Trophoblast cell (in vitro differentiated cells and primary cell): ENCODE results near the gene USO1.

Experiments
- DNase-seq, 2 donors: peaks; one replicate each; pipeline ENCODE4 v3.0.0-alpha.2; 2016
- H2AFZ ChIP-seq: 2 replicates; pipeline ENCODE4 v1.6.1; 2013; ENCODE audit warnings: low read length, moderate library complexity, mild to moderate bottlenecking; ENCODE audit not compliant: insufficient read depth, poor library complexity
- H2AK5ac ChIP-seq: 2 replicates; pipeline ENCODE4 v1.6.1; 2013; ENCODE audit warnings: mild to moderate bottlenecking, low read length
- H2BK120ac ChIP-seq: 2 replicates; pipeline ENCODE4 v1.6.1; 2013; ENCODE audit warnings: low read length, mild to moderate bottlenecking, moderate library complexity; ENCODE audit not compliant: insufficient read depth, poor library complexity
- H2BK12ac ChIP-seq: 2 replicates; pipeline ENCODE4 v1.6.1; 2013; ENCODE audit warnings: mild to moderate bottlenecking, low read length, moderate library complexity
- H2BK5ac ChIP-seq: 2 replicates; pipeline ENCODE4 v1.6.1; 2013; ENCODE audit warnings: low read length, low read depth, moderate library complexity, mild to moderate bottlenecking; ENCODE audit not compliant: poor library complexity
- H3K14ac ChIP-seq: 2 replicates; pipeline ENCODE4 v1.6.1; 2013; ENCODE audit warnings: mild to moderate bottlenecking, low read length
- H3K18ac ChIP-seq: 2 replicates; pipeline ENCODE4 v1.6.1; 2013; ENCODE audit warnings: mild to moderate bottlenecking, low read length
- H3K23ac ChIP-seq: 2 replicates; pipeline ENCODE4 v1.6.1; 2013; ENCODE audit warnings: low read length
- H3K27ac ChIP-seq: 2 replicates; pipeline ENCODE4 v1.5.1; 2013; ENCODE audit warnings: low read depth, mild to moderate bottlenecking, inconsistent platforms, low read length, moderate library complexity
- H3K27me3 ChIP-seq: 2 replicates; pipeline ENCODE4 v1.6.1; 2013; ENCODE audit warnings: inconsistent platforms, mild to moderate bottlenecking, low read length, moderate library complexity; ENCODE audit not compliant: insufficient read depth
- H3K36me3 ChIP-seq, 2 experiments: 1 replicate in 1 of 2; 2 replicates in 1 of 2; pipeline ENCODE4 v1.6.1; 2013; ENCODE audit warnings: low read length in 2 of 2, mild to moderate bottlenecking in 2 of 2, moderate library complexity in 1 of 2; ENCODE audit not compliant: insufficient read depth in 2 of 2, control insufficient read depth in 1 of 2
- H3K4ac ChIP-seq: 2 replicates; pipeline ENCODE4 v1.6.1; 2013; ENCODE audit warnings: low read depth, mild to moderate bottlenecking, low read length, moderate library complexity
- H3K4me1 ChIP-seq, 2 experiments: 1 replicate in 1 of 2; 2 replicates in 1 of 2; pipeline ENCODE4 v1.6.1; 2013; ENCODE audit warnings: low read length in 2 of 2, mild to moderate bottlenecking in 2 of 2, moderate library complexity in 1 of 2; ENCODE audit not compliant: insufficient read depth in 2 of 2, control insufficient read depth in 1 of 2
- H3K4me2 ChIP-seq: 2 replicates; pipeline ENCODE4 v1.6.1; 2013; ENCODE audit warnings: inconsistent platforms, mild to moderate bottlenecking, low read length, moderate library complexity
- H3K4me3 ChIP-seq: 2 replicates; pipeline ENCODE4 v1.5.1; 2013; ENCODE audit warnings: mild to moderate bottlenecking, low read depth, low read length, inconsistent platforms
- H3K79me1 ChIP-seq: one replicate; pipeline ENCODE4 v1.6.1; 2013; ENCODE audit warnings: low read length
- H3K79me2 ChIP-seq: 2 replicates; pipeline ENCODE4 v1.6.1; 2013; ENCODE audit warnings: low read length, mild to moderate bottlenecking; ENCODE audit not compliant: control insufficient read depth, insufficient read depth, poor library complexity
- H3K9ac ChIP-seq: 2 replicates; pipeline ENCODE4 v1.6.1; 2013; ENCODE audit warnings: mild to moderate bottlenecking, low read length
- H3K9me3 ChIP-seq: 2 replicates; pipeline ENCODE4 v1.6.1; 2013; ENCODE audit warnings: low read depth, mild to moderate bottlenecking, control low read depth, inconsistent platforms, low read length; ENCODE audit not compliant: insufficient read depth
- H4K12ac ChIP-seq: 2 replicates; pipeline ENCODE4 v1.6.1; 2013; ENCODE audit warnings: low read depth, mild to moderate bottlenecking, low read length, moderate library complexity
- H4K8ac ChIP-seq: 2 replicates; pipeline ENCODE4 v1.6.1; 2013; ENCODE audit warnings: low read depth, mild to moderate bottlenecking, low read length, moderate library complexity
- H4K91ac ChIP-seq: one replicate; pipeline ENCODE4 v1.6.1; 2013; ENCODE audit warnings: low read depth, mild to moderate bottlenecking, low read length, moderate library complexity
- WGBS: extraction: QIAGEN DNeasy Blood & Tissue Kit; methylation state at CpG from one replicate; pipeline ENCODE4 v1.1.7; 2013; ENCODE audit warnings: missing lambda C conversion rate; ENCODE audit not compliant: insufficient read length, insufficient coverage; ENCODE audit errors: extremely low coverage; 5-methylcytosine and 5-hydroxymethylcytosine counted together

USO1 gene

GRCh38 chr4:75679876-75680575, 44.4 kb upstream of the USO1 start:
- peaks cover 0 to 2% of the 10 kb centered on the region in 2 experiments for H3K4me1 ChIP-seq
- no peak overlapping the region for H3K23ac ChIP-seq
- H4K8ac ChIP-seq, result no peak overlapping the region
- H2AFZ ChIP-seq, result no peak overlapping the region
- DNase-seq, result no peak
- H3K4ac ChIP-seq, result no peak overlapping the region
- H2AK5ac ChIP-seq, result no peak overlapping the region
- no peaks in the 10 kb centered on the region for H3K79me2 ChIP-seq
- no peak overlapping the region for H4K91ac ChIP-seq
- H3K79me1 ChIP-seq, result no peaks in the 10 kb centered on the region
- H3K4me3 ChIP-seq, result no peak overlapping the region
- no peaks in the 10 kb centered on the region for H3K27me3 ChIP-seq
- no peaks in the 10 kb centered on the region for H3K9me3 ChIP-seq
- H2BK12ac ChIP-seq, result no peak overlapping the region
- H3K27ac ChIP-seq, result no peak overlapping the region
- no peak overlapping the region for H3K9ac ChIP-seq
- no peaks in the 10 kb centered on the region for H3K36me3 ChIP-seq
- H4K12ac ChIP-seq, result no peak overlapping the region
- no CpG with 5 or more reads among the region's 3 CpGs for WGBS
- H2BK5ac ChIP-seq, result no peak overlapping the region
- no peak overlapping the region for H3K14ac ChIP-seq
- no peak overlapping the region for H2BK120ac ChIP-seq
- no peak overlapping the region for H3K4me2 ChIP-seq
- no peak overlapping the region for H3K18ac ChIP-seq

GRCh38 chr4:75683482-75684155, 40.8 kb upstream of the USO1 start:
- Histone ChIP-seq H2BK5ac (no peak overlapping the region), H3K27ac (no peak overlapping the region), H3K23ac (no peak overlapping the region), H3K14ac (no peak overlapping the region), H2AK5ac (no peak overlapping the region), H2AFZ (no peak overlapping the region), H3K4ac (no peak overlapping the region), H4K12ac (no peak overlapping the region), H3K9ac (no peak overlapping the region), H3K27me3 (no peaks in the 10 kb centered on the region), H3K4me1 (no peaks in the 10 kb centered on the region), H4K91ac (no peak overlapping the region), H2BK120ac (no peak overlapping the region), H3K9me3 (peaks cover 3% of the 10 kb centered on the region), H3K4me2 (no peak overlapping the region), H2BK12ac (no peak overlapping the region), H4K8ac (no peak overlapping the region), H3K79me2 (no peaks in the 10 kb centered on the region), H3K18ac (no peak overlapping the region), H3K79me1 (no peaks in the 10 kb centered on the region), H3K4me3 (no peak overlapping the region), H3K36me3 (peaks cover 0 to 5% of the 10 kb centered on the region in 2 experiments)
- DNase-seq, result no peak
- no CpG with 5 or more reads among the region's 6 CpGs for WGBS

- H3K14ac ChIP-seq, result no peak overlapping the region
- H3K4me3 ChIP-seq, result no peak overlapping the region
- no peak overlapping the region for H2BK5ac ChIP-seq
- H3K79me1 ChIP-seq, result no peaks in the 10 kb centered on the region
- no peaks in the 10 kb centered on the region for H3K27me3 ChIP-seq
- no peak overlapping the region for H3K18ac ChIP-seq
- no peak overlapping the region for H3K4me2 ChIP-seq
- whole genome bisulfite sequencing, result no CpG with 5 or more reads among the region's 2 CpGs
- peaks cover 0 to 5% of the 10 kb centered on the region in 2 experiments for H3K36me3 ChIP-seq
- H4K12ac ChIP-seq, result no peak overlapping the region
- no peak overlapping the region for H4K91ac ChIP-seq
- H2BK120ac ChIP-seq, result no peak overlapping the region
- no peak overlapping the region for H4K8ac ChIP-seq
- no peaks in the 10 kb centered on the region for H3K4me1 ChIP-seq
- H2AFZ ChIP-seq, result no peak overlapping the region
- H3K9ac ChIP-seq, result no peak overlapping the region
- H3K9me3 ChIP-seq, result peaks cover 3% of the 10 kb centered on the region
- H3K4ac ChIP-seq, result no peak overlapping the region
- DNase-seq, result no peak
- no peak overlapping the region for H3K23ac ChIP-seq
- no peak overlapping the region for H3K27ac ChIP-seq
- H3K79me2 ChIP-seq, result no peaks in the 10 kb centered on the region
- no peak overlapping the region for H2BK12ac ChIP-seq
- no peak overlapping the region for H2AK5ac ChIP-seq
Observed at GRCh38 chr4:75685546-75686189, 38.7 kb upstream of the USO1 start.

- no peak overlapping the region for H2BK120ac ChIP-seq
Observed at GRCh38 chr4:75686346-75686745, 38.0 kb upstream of the USO1 start.

More at GRCh38 chr4:75686346-75686745, 38.0 kb upstream of the USO1 start:
- peaks cover 0 to 5% of the 10 kb centered on the region in 2 experiments for H3K36me3 ChIP-seq
- H3K4ac ChIP-seq, result no peak overlapping the region
- no peak overlapping the region for H2AK5ac ChIP-seq
- H3K23ac ChIP-seq, result no peak overlapping the region
- no peak overlapping the region for H4K91ac ChIP-seq
- no peak overlapping the region for H3K9ac ChIP-seq
- no peaks in the 10 kb centered on the region for H3K79me2 ChIP-seq
- no peak for DNase-seq
- no peaks in the 10 kb centered on the region for H3K4me1 ChIP-seq
- no peak overlapping the region for H2BK12ac ChIP-seq
- WGBS, result no CpG with 5 or more reads among the region's 3 CpGs
- H3K14ac ChIP-seq, result no peak overlapping the region
- no peak overlapping the region for H3K4me3 ChIP-seq
- H4K12ac ChIP-seq, result no peak overlapping the region
- no peak overlapping the region for H2AFZ ChIP-seq
- no peaks in the 10 kb centered on the region for H3K79me1 ChIP-seq
- no peak overlapping the region for H3K4me2 ChIP-seq
- H3K18ac ChIP-seq, result no peak overlapping the region
- H3K9me3 ChIP-seq, result peaks cover 3% of the 10 kb centered on the region
- no peak overlapping the region for H2BK5ac ChIP-seq
- H3K27me3 ChIP-seq, result no peaks in the 10 kb centered on the region
- H4K8ac ChIP-seq, result no peak overlapping the region
- H3K27ac ChIP-seq, result no peak overlapping the region
